ENCODE measurements around the gene RGP1.

DNA sequence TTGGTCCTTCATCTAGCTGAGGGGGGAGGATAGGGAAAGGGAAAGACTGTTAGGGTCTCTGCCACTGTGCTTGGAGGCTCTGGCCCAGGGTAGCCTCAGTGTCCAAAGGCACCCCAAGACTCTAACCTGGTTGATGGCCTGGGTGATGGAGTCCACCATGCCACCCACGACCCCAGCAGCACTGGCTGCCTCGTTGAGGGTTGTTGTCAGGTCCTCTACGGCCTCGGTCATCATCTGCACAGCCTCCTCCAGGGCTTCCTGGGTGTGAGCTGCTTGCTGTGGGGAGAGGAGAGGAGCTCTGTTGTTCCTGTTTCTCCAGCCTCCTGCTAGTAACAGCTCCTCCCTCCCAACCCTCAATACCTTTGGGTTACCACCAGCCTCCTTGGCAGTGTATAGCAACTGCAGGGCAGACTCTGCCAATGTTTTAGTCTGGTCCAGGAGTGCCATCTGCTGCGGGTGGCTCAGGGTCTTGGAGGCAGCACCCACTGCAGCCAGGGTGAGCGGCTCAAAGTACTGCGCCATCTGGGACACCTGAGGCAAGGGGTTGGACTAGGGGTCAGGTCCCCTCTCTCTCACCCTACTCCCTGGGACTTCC, 43.2 kb upstream of the RGP1 start:
- TF ChIP-seq, protein P1, sequence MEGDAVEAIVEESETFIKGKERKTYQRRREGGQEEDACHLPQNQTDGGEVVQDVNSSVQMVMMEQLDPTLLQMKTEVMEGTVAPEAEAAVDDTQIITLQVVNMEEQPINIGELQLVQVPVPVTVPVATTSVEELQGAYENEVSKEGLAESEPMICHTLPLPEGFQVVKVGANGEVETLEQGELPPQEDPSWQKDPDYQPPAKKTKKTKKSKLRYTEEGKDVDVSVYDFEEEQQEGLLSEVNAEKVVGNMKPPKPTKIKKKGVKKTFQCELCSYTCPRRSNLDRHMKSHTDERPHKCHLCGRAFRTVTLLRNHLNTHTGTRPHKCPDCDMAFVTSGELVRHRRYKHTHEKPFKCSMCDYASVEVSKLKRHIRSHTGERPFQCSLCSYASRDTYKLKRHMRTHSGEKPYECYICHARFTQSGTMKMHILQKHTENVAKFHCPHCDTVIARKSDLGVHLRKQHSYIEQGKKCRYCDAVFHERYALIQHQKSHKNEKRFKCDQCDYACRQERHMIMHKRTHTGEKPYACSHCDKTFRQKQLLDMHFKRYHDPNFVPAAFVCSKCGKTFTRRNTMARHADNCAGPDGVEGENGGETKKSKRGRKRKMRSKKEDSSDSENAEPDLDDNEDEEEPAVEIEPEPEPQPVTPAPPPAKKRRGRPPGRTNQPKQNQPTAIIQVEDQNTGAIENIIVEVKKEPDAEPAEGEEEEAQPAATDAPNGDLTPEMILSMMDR (IDR thresholded peaks at IDR 0.05; ENCODE audit: low read length), result no peak
- TF ChIP-seq EZH2 (optimal IDR thresholded peaks at IDR 0.05; ENCODE audit: low read depth, low read length), result no peak
- TF ChIP-seq EZH2phosphoT487 (IDR thresholded peaks at IDR 0.05; ENCODE audit: low read length), result no peak
